H1 (cell line): Measurements from ENCODE around the gene FBLN2. TPM values are rescaled to one million over a fixed set of nuclear protein-coding genes. Genes with fewer than 3 reads are reported as not detected.

Experiments used
- CHD7 ChIP-seq: fragments of 300-600 bp; sonication (generic); IDR thresholded peaks from 2 replicates; pipeline ENCODE4 v1.7.1; 2012; ENCODE audit warnings: low read length, moderate library complexity, mild to moderate bottlenecking, inconsistent platforms; ENCODE audit not compliant: insufficient replicate concordance
- EGR1 ChIP-seq: IDR thresholded peaks from 2 replicates; pipeline ENCODE4 v1.6.1; 2011; ENCODE audit warnings: low read depth, low read length, borderline replicate concordance
- TCF12 ChIP-seq: IDR thresholded peaks from 2 replicates; pipeline ENCODE4 v1.6.1; 2011; ENCODE audit warnings: low read depth, mild to moderate bottlenecking, low read length
- polyA plus RNA-seq, 7 experiments: library from polyadenylated mRNA; depleted of rRNA in 3 of 7; stranded (reverse) in 5 of 7; unstranded in 2 of 7; fragments of >200 nt in 5 of 7; fragments of 200-250 nt in 2 of 7; gene quantifications; 1 replicate in 5 of 7; 2 replicates in 1 of 7; 4 replicates in 1 of 7; pipeline versions ENCODE4 v1.2.1 to v1.2.3, GENCODE V29; 2011 to 2013; ENCODE audit warnings: missing spikeins in 2 of 7, mixed read lengths in 2 of 7
- total RNA-seq: library from RNA; stranded (reverse); fragmentation: NEBNext Ultra II Directional; extraction: Animal tissue kit (Norgen Biotek cat#: 25700); gene quantifications from 2 replicates; pipeline ENCODE4 v1.2.1, GENCODE V29; 2021

Gene FBLN2
- total and polyA plus RNA-seq, 2 of the 8 experiments (the other 6 are each of a cell fraction or from before 2014, with no cell fraction given) = 17.4 to 24.2 TPM

GRCh38 chr3:13579063-13579462 is 30.1 kb downstream of the FBLN2 start (continued):
- TF ChIP-seq CHD7 (no peak), EGR1 (no peak), TCF12 (no peak)
